Tibial nerve (tissue), 3 donors: ENCODE measurements around the gene SMARCC1.

Experiments used
- CTCF ChIP-seq, 5 experiments: fragments of 200-600 bp in 3 of 5; fragments of 450-650 bp in 2 of 5; sonication (generic) in 3 of 5; IDR thresholded peaks; one replicate each; pipeline ENCODE4 v1.5.1; 2016 to 2019; ENCODE audit warnings: antibody characterized with exemption in 5 of 5, mild to moderate bottlenecking in 3 of 5, moderate library complexity in 2 of 5
- POLR2A ChIP-seq, 2 donors: fragments of 450-650 bp; IDR thresholded peaks; one replicate each; pipeline ENCODE4 v1.6.1; 2017; ENCODE audit warnings: antibody characterized with exemption in 2 of 2, mild to moderate bottlenecking in 2 of 2, moderate library complexity in 2 of 2

- TF ChIP-seq CTCF (IDR thresholded peaks at IDR 0.05) (peak in 3 of 5 experiments; percentile 7 to 64 (median 49)), POLR2A (IDR thresholded peaks at IDR 0.05) (peak; percentile 79 to 84)
Observed at GRCh38 chr3:47781685-47782445, at the start of gene SMARCC1.
